HepG2 (cell line): ENCODE measurements around the gene UNC5CL. TPM values are rescaled to one million over a fixed set of nuclear protein-coding genes. Genes with fewer than 3 reads are reported as not detected.

Experiments used
- GATA4 ChIP-seq: sonication (generic); IDR thresholded peaks from 2 replicates; pipeline ENCODE4 v1.6.1; 2016; ENCODE audit warnings: antibody characterized with exemption, low read depth, borderline replicate concordance
- GLI4 ChIP-seq: sonication (generic); formaldehyde crosslinking; IDR thresholded peaks from 2 replicates; pipeline ENCODE4 v1.5.1; 2020; ENCODE audit warnings: missing genetic modification reagents, mild to moderate bottlenecking, moderate library complexity, borderline replicate concordance
- HHEX ChIP-seq: IDR thresholded peaks from 2 replicates; pipeline ENCODE4 v1.6.1; 2016; ENCODE audit warnings: control low read depth
- NCOA5 ChIP-seq: sonication (generic); formaldehyde crosslinking; IDR thresholded peaks from 2 replicates; pipeline ENCODE4 v1.4.0; 2020; ENCODE audit warnings: missing genetic modification reagents
- NFKB2 ChIP-seq: sonication (generic); formaldehyde crosslinking; IDR thresholded peaks from 2 replicates; pipeline ENCODE4 v1.4.0; 2020; ENCODE audit warnings: missing genetic modification reagents, borderline replicate concordance
- NR0B2 ChIP-seq: sonication (generic); formaldehyde crosslinking; IDR thresholded peaks from 2 replicates; pipeline ENCODE4 v1.4.0; 2020; ENCODE audit warnings: mild to moderate bottlenecking, missing genetic modification reagents
- PHF5A ChIP-seq: IDR thresholded peaks from one replicate; pipeline ENCODE4 v1.6.1; 2018; ENCODE audit warnings: low read depth, missing genetic modification reagents; ENCODE audit not compliant: unreplicated experiment
- SNAPC2 ChIP-seq: sonication (generic); formaldehyde crosslinking; IDR thresholded peaks from 2 replicates; pipeline ENCODE4 v1.8.1; 2022; ENCODE audit warnings: mild to moderate bottlenecking, missing genetic modification reagents
- SP5 ChIP-seq: IDR thresholded peaks from 2 replicates; pipeline ENCODE4 v1.6.1; 2016; ENCODE audit warnings: low read depth, borderline replicate concordance
- SRSF9 ChIP-seq: fragments of 200-400 bp; formaldehyde crosslinking; IDR thresholded peaks from 2 replicates; pipeline ENCODE4 v1.6.1; 2018; ENCODE audit warnings: borderline replicate concordance, mild to moderate bottlenecking, low read depth, low read length; ENCODE audit not compliant: insufficient read depth, poor library complexity, severe bottlenecking
- ZBTB40 ChIP-seq, 2 experiments: fragments of 450-650 bp in 1 of 2; sonication (generic) in 1 of 2; formaldehyde crosslinking in 1 of 2; IDR thresholded peaks; 2 replicates each; pipeline versions ENCODE4 v1.6.1 to v1.8.0; 2016 to 2022; ENCODE audit warnings: antibody characterized with exemption in 1 of 2, mild to moderate bottlenecking in 1 of 2, missing genetic modification reagents in 1 of 2
- ZKSCAN1 ChIP-seq: fragments of 150-350 bp; IDR thresholded peaks from 2 replicates; pipeline ENCODE4 v1.6.1; 2014; ENCODE audit warnings: low read length
- ZMYM2 ChIP-seq: sonication (generic); formaldehyde crosslinking; IDR thresholded peaks from 2 replicates; pipeline ENCODE4 v1.8.0; 2022; ENCODE audit warnings: mild to moderate bottlenecking, missing genetic modification reagents
- ZNF331 ChIP-seq: sonication (generic); formaldehyde crosslinking; IDR thresholded peaks from 2 replicates; pipeline ENCODE4 v1.4.0; 2020; ENCODE audit warnings: missing genetic modification reagents
- ZNF333 ChIP-seq: sonication (generic); formaldehyde crosslinking; IDR thresholded peaks from 2 replicates; pipeline ENCODE4 v1.4.0; 2020; ENCODE audit warnings: mild to moderate bottlenecking, missing genetic modification reagents, borderline replicate concordance
- ZNF382 ChIP-seq: sonication (generic); formaldehyde crosslinking; IDR thresholded peaks from 2 replicates; pipeline ENCODE4 v1.5.0; 2020; ENCODE audit warnings: missing genetic modification reagents, mild to moderate bottlenecking, borderline replicate concordance
- ZNF550 ChIP-seq: sonication (generic); formaldehyde crosslinking; IDR thresholded peaks from 2 replicates; pipeline ENCODE4 v1.4.0; 2020; ENCODE audit warnings: mild to moderate bottlenecking, missing genetic modification reagents, borderline replicate concordance
- polyA plus RNA-seq, 8 experiments: library from polyadenylated mRNA; depleted of rRNA in 3 of 8; stranded (reverse) in 7 of 8; unstranded in 1 of 8; fragments of >200 nt; fragmentation: Illumina TruSeq in 4 of 8; extraction: Trizol in 4 of 8; gene quantifications; 2 replicates each; pipeline versions ENCODE4 v1.2.1 to v1.2.3, GENCODE V29; 2011 to 2016; ENCODE audit warnings: low read depth in 4 of 8, missing spikeins in 1 of 8, mixed read lengths in 1 of 8; ENCODE audit not compliant: insufficient read depth in 1 of 8
- total RNA-seq, 5 experiments: library from RNA; depleted of rRNA; stranded (reverse); fragments of >200 nt; fragmentation: Illumina TruSeq; extraction: Trizol; gene quantifications; 2 replicates each; pipeline ENCODE4 v1.2.3, GENCODE V29; 2016; ENCODE audit warnings: low read depth in 1 of 5

The UNC5CL gene
- total and polyA plus RNA-seq, 2 of the 13 experiments (the other 11 are each of a cell fraction or from before 2014, with no cell fraction given), result 2.4 to 2.5 TPM

- TF ChIP-seq ZKSCAN1 (no peak; the same call in 1 of the 2 replicates), ZNF550 (no peak), NCOA5 (CRISPR knock-in tag) (no peak), ZBTB40 (IDR thresholded peaks at IDR 0.05) (peak; percentile 40), ZBTB40 (CRISPR knock-in tag; IDR thresholded peaks at IDR 0.05) (0 out of 2 replicates have a peak, but pooled peaks have one; percentile 27), HHEX (CRISPR knock-in tag) (no peak), ZNF333 (no peak), ZNF331 (CRISPR knock-in tag) (peak; percentile 31; the same call in 1 of the 2 replicates), SNAPC2 (CRISPR knock-in tag) (no peak), PHF5A (CRISPR knock-in tag) (no peak), NFKB2 (CRISPR knock-in tag) (peak; percentile 81; the same call in 1 of the 2 replicates), GLI4 (CRISPR knock-in tag) (no peak), NR0B2 (CRISPR knock-in tag) (no peak; the same call in none of the 2 replicates), SRSF9 (no peak), ZMYM2 (CRISPR knock-in tag) (no peak), GATA4 (peak; percentile 38; the same call in 1 of the 2 replicates), SP5 (CRISPR knock-in tag) (peak; percentile 54; the same call in 1 of the 2 replicates), ZNF382 (CRISPR knock-in tag) (no peak)
Observed at GRCh38 chr6:41071923-41072835, 33.2 kb upstream of the UNC5CL start, which contains the start of gene OARD1 (continued).
